HCT116 (cell line): ENCODE data around the gene TBX4. TPM values are rescaled to one million over a fixed set of nuclear protein-coding genes. Genes with fewer than 3 reads are reported as not detected.

Experiments used
- ATAC-seq: fragments of 200-7000 bp; cut with Tn5 transposase; 2 replicates; pipeline ENCODE4 v1.9.1; 2020; ENCODE audit warnings: mild to moderate bottlenecking, moderate library complexity
- BruUV-seq: library from RNA; stranded (reverse); fragments of 400-500 nt; replicated peaks from 2 replicates; lab custom pipeline; 2021; lab: Mats Ljungman, UMichigan
- CTCF ChIA-PET: fragments of 300-600 bp; sonication (Branson Sonifier 250); formaldehyde crosslinking; loops from one replicate; lab custom pipeline; 2021; ENCODE audit warnings: antibody characterized with exemption; lab: Charles Lee
- POLR2A ChIA-PET: fragments of 300-600, 350-600 bp; sonication (Branson Sonifier 250); formaldehyde crosslinking; loops from one replicate; lab custom pipeline; 2021; ENCODE audit warnings: antibody characterized with exemption; lab: Charles Lee
- RAD21 ChIA-PET, 2 experiments: fragments of 300-600 bp; sonication (Branson Sonifier 250); formaldehyde crosslinking; loops; one replicate each; lab custom pipeline; 2023; ENCODE audit warnings: low total read pairs in 2 of 2; ENCODE audit not compliant: uncharacterized antibody in 2 of 2, unreplicated experiment in 2 of 2, low non-redundant PET in 1 of 2; lab: Charles Lee
- DNase-seq: peaks from one replicate; pipeline ENCODE4 v3.0.0-alpha.2; 2010; ENCODE audit warnings: low read depth, low spot score
- H2AFZ ChIP-seq: fragments of 200-600 bp; shearing (Covaris generic), sonication (generic); 2 replicates; pipeline ENCODE4 v1.6.1; 2017; ENCODE audit warnings: low read depth, mixed run types, mixed read lengths, antibody characterized with exemption, low read length; ENCODE audit not compliant: poor library complexity, severe bottlenecking
- H3K27ac ChIP-seq: 2 replicates; pipeline ENCODE4 v1.5.1; 2012; ENCODE audit warnings: low read depth, low read length
- H3K27me3 ChIP-seq: fragments of 200-600 bp; sonication (generic); 2 replicates; pipeline ENCODE4 v1.6.1; 2016; ENCODE audit warnings: mixed run types, low read length, mixed read lengths; ENCODE audit not compliant: insufficient read depth
- H3K36me3 ChIP-seq, 2 experiments: fragments of 200-500 bp in 1 of 2; fragments of 200-600 bp in 1 of 2; sonication (Bioruptor generic) in 1 of 2; sonication (generic) in 1 of 2; 2 replicates each; pipeline versions ENCODE4 v1.5.1 to v1.6.1; 2014 to 2016; ENCODE audit warnings: low read length in 2 of 2, inconsistent platforms in 1 of 2, mixed read lengths in 1 of 2, mixed run types in 1 of 2; ENCODE audit not compliant: insufficient read depth in 2 of 2, control insufficient read depth in 1 of 2
- H3K4me1 ChIP-seq, 2 experiments: fragments of 200-600 bp in 1 of 2; sonication (generic) in 1 of 2; 2 replicates each; pipeline versions ENCODE4 v1.5.1 to v1.6.1; 2012 to 2017; ENCODE audit warnings: low read length in 2 of 2, inconsistent platforms in 1 of 2, mild to moderate bottlenecking in 1 of 2, mixed read lengths in 1 of 2, mixed run types in 1 of 2, moderate library complexity in 1 of 2; ENCODE audit not compliant: insufficient read depth in 2 of 2, control insufficient read depth in 1 of 2
- H3K4me2 ChIP-seq: fragments of 200-600 bp; sonication (generic); 2 replicates; pipeline ENCODE4 v1.6.1; 2017; ENCODE audit warnings: mixed run types, low read length, mixed read lengths
- H3K4me3 ChIP-seq, 2 experiments: fragments of 200-600 bp in 1 of 2; sonication (generic) in 1 of 2; replicated peaks in 1 of 2; 2 replicates each; pipeline ENCODE4 v1.5.1; 2011 to 2016; ENCODE audit warnings: low read length in 2 of 2, control low read depth in 1 of 2, low read depth in 1 of 2, mild to moderate bottlenecking in 1 of 2, mixed read lengths in 1 of 2, mixed run types in 1 of 2
- H3K79me2 ChIP-seq: fragments of 200-600 bp; sonication (generic); 2 replicates; pipeline ENCODE4 v1.6.1; 2017; ENCODE audit warnings: mild to moderate bottlenecking, mixed run types, low read length, moderate library complexity, mixed read lengths; ENCODE audit not compliant: insufficient read depth
- H3K9ac ChIP-seq: fragments of 200-600 bp; sonication (generic); 2 replicates; pipeline ENCODE4 v1.6.1; 2016; ENCODE audit warnings: low read length, mixed read lengths
- H3K9me2 ChIP-seq: fragments of 200-600 bp; sonication (generic), shearing (Covaris generic); 2 replicates; pipeline ENCODE4 v1.6.1; 2017; ENCODE audit warnings: mixed run types, mild to moderate bottlenecking, moderate library complexity; ENCODE audit not compliant: insufficient read depth
- H3K9me3 ChIP-seq, 2 experiments: fragments of 200-500 bp in 1 of 2; fragments of 200-600 bp in 1 of 2; sonication (Bioruptor generic) in 1 of 2; sonication (generic) in 1 of 2; 2 replicates each; pipeline ENCODE4 v1.6.1; 2014 to 2017; ENCODE audit warnings: low read length in 2 of 2, mixed read lengths in 2 of 2, inconsistent platforms in 1 of 2, low read depth in 1 of 2, mild to moderate bottlenecking in 1 of 2, mixed run types in 1 of 2, moderate library complexity in 1 of 2; ENCODE audit not compliant: control insufficient read depth in 1 of 2, insufficient read depth in 1 of 2
- H4K20me1 ChIP-seq: fragments of 200-600 bp; sonication (generic), shearing (Covaris generic); 2 replicates; pipeline ENCODE4 v1.6.1; 2017; ENCODE audit warnings: mixed run types, mild to moderate bottlenecking, moderate library complexity; ENCODE audit not compliant: insufficient read depth
- CBX3 ChIP-seq: IDR thresholded peaks from 2 replicates; pipeline ENCODE4 v1.6.1; 2012; ENCODE audit warnings: low read depth
- CEBPB ChIP-seq: IDR thresholded peaks from 2 replicates; pipeline ENCODE4 v1.6.1; 2012; ENCODE audit warnings: low read depth
- CTCF ChIP-seq, 3 experiments: fragments of 200-600 bp in 1 of 3; sonication (generic) in 1 of 3; IDR thresholded peaks in 2 of 3; conservative IDR thresholded peaks in 1 of 3; 2 replicates each; pipeline ENCODE4 v1.5.1; 2012 to 2017; ENCODE audit warnings: low read depth in 2 of 3, low read length in 2 of 3, antibody characterized with exemption in 1 of 3, borderline replicate concordance in 1 of 3, control low read depth in 1 of 3, mild to moderate bottlenecking in 1 of 3, mixed read lengths in 1 of 3, mixed run types in 1 of 3, moderate library complexity in 1 of 3; ENCODE audit not compliant: insufficient read depth in 1 of 3
- ELF1 ChIP-seq: IDR thresholded peaks from 2 replicates; pipeline ENCODE4 v1.6.1; 2012; ENCODE audit warnings: low read depth, borderline replicate concordance
- EZH2 ChIP-seq: fragments of 200-600 bp; sonication (generic); IDR thresholded peaks from 2 replicates; pipeline ENCODE4 v1.6.1; 2017; ENCODE audit warnings: antibody characterized with exemption, mixed run types
- EZH2phosphoT487 ChIP-seq: fragments of 200-600 bp; IDR thresholded peaks from 2 replicates; pipeline ENCODE4 v1.6.1; 2018; ENCODE audit warnings: antibody characterized with exemption, borderline replicate concordance
- JUND ChIP-seq: IDR thresholded peaks from 2 replicates; pipeline ENCODE4 v1.6.1; 2012
- POLR2AphosphoS5 ChIP-seq: IDR thresholded peaks from 2 replicates; pipeline ENCODE4 v1.6.1; 2011; ENCODE audit warnings: mild to moderate bottlenecking, low read depth, low read length, moderate library complexity
- REST ChIP-seq: IDR thresholded peaks from 2 replicates; pipeline ENCODE4 v1.6.1; 2012; ENCODE audit warnings: low read depth
- SP1 ChIP-seq: IDR thresholded peaks from 2 replicates; pipeline ENCODE4 v1.6.1; 2012; ENCODE audit warnings: low read depth
- SRF ChIP-seq: IDR thresholded peaks from 2 replicates; pipeline ENCODE4 v1.6.1; 2012; ENCODE audit warnings: low read depth
- ZNF274 ChIP-seq: fragments of 200-500 bp; sonication (Bioruptor generic); IDR thresholded peaks from 2 replicates; pipeline ENCODE4 v1.6.1; 2014; ENCODE audit warnings: mild to moderate bottlenecking, low read depth, low read length, inconsistent platforms
- intact Hi-C: fragments of 100-400 bp; cut with micrococcal nuclease; formaldehyde crosslinking; loops from 2 replicates; pipeline ENCODE4 v1.10.0; 2022
- total RNA-seq: library from RNA; stranded (reverse); gene quantifications from one replicate; pipeline ENCODE4 v1.2.1, GENCODE V29; 2021; ENCODE audit not compliant: unreplicated experiment
- TF ChIP-seq, protein P1 (sequence below): IDR thresholded peaks from 2 replicates; pipeline ENCODE4 v1.6.1; 2011; ENCODE audit warnings: mild to moderate bottlenecking, low read length, moderate library complexity; ENCODE audit not compliant: insufficient replicate concordance; ENCODE audit errors: extremely low read depth

Gene TBX4
- total RNA-seq, 1 experiment from 2014 or later: 0.27 TPM

- CTCF ChIA-PET: no interaction called here
- TF ChIP-seq EZH2: no peak
- no peak for TF ChIP-seq ZNF274
- no peak for TF ChIP-seq ELF1
- TF ChIP-seq REST: no peak
- no peak for TF ChIP-seq POLR2AphosphoS5
- TF ChIP-seq EZH2phosphoT487: no peak
- TF ChIP-seq SP1: no peak
- TF ChIP-seq CTCF (IDR thresholded peaks at IDR 0.05 in 2 of 3, conservative IDR thresholded peaks at IDR 0.05 in 1 of 3; ENCODE audit: borderline replicate concordance in 1 of 3, insufficient read depth in 1 of 3, low read depth in 2 of 3, low read length in 2 of 3): no peak
- no peak for TF ChIP-seq SRF
- no peak for TF ChIP-seq CBX3
- TF ChIP-seq CEBPB: no peak
- no peak for TF ChIP-seq JUND
- TF ChIP-seq, protein P1, sequence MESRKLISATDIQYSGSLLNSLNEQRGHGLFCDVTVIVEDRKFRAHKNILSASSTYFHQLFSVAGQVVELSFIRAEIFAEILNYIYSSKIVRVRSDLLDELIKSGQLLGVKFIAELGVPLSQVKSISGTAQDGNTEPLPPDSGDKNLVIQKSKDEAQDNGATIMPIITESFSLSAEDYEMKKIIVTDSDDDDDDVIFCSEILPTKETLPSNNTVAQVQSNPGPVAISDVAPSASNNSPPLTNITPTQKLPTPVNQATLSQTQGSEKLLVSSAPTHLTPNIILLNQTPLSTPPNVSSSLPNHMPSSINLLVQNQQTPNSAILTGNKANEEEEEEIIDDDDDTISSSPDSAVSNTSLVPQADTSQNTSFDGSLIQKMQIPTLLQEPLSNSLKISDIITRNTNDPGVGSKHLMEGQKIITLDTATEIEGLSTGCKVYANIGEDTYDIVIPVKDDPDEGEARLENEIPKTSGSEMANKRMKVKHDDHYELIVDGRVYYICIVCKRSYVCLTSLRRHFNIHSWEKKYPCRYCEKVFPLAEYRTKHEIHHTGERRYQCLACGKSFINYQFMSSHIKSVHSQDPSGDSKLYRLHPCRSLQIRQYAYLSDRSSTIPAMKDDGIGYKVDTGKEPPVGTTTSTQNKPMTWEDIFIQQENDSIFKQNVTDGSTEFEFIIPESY: no peak
- Histone ChIP-seq H3K4me1 (peaks cover 3 to 11% of the 10 kb centered on the region in 2 experiments; a peak in 3 of 4 replicates), H2AFZ (no peak overlapping the region), H3K79me2 (no peaks in the 10 kb centered on the region), H3K27me3 (no peaks in the 10 kb centered on the region), H4K20me1 (no peaks in the 10 kb centered on the region), H3K27ac (no peak overlapping the region), H3K4me2 (no peak overlapping the region), H3K9ac (no peak overlapping the region), H3K4me3 (no peak overlapping the region), H3K9me3 (peaks cover 0 to 4% of the 10 kb centered on the region in 2 experiments; a peak in 2 of 4 replicates), H3K9me2 (no peaks in the 10 kb centered on the region), H3K36me3 (no peaks in the 10 kb centered on the region)
- ATAC-seq (no peak), DNase-seq (no peak)
- intact Hi-C loops: no loop called here
- POLR2A ChIA-PET: no interaction called here
- no TSS peak for BruUV-seq
- RAD21 ChIA-PET: interaction anchor here in 1 of 2 experiments (0.7 kb wide), 1 partner anchor 1294 kb away, joined by 3 read pairs; no protein-coding TSS in a partner anchor
These were observed 15.9 kb upstream of the TBX4 start for GRCh38 chr17:61436273-61436672.
